Psoas muscle (tissue), 8 donors: ENCODE measurements around the gene GRID1. TPM values are rescaled to one million over a fixed set of nuclear protein-coding genes. Genes with fewer than 3 reads are reported as not detected.

ENCODE experiments used
- ATAC-seq, 4 donors: fragments of 200-7000 bp; cut with Tn5 transposase; one replicate each; pipeline ENCODE4 v1.9.1; 2020; ENCODE audit warnings: moderate library complexity in 3 of 4, mild to moderate bottlenecking in 2 of 4
- DNase-seq, 2 donors: peaks; one replicate each; pipeline ENCODE4 v3.0.0-alpha.2; 2020
- H3K27ac ChIP-seq: fragments of 200-600 bp; one replicate; pipeline ENCODE4 v1.8.0; 2022
- H3K27me3 ChIP-seq, 3 donors: fragments of 200-600 bp in 1 of 3; one replicate each; pipeline versions ENCODE4 v1.6.1 to v1.8.0; 2013 to 2022; ENCODE audit warnings: low read length in 2 of 3, mild to moderate bottlenecking in 2 of 3, moderate library complexity in 1 of 3; ENCODE audit not compliant: insufficient read depth in 3 of 3
- H3K36me3 ChIP-seq, 2 donors: fragments of 200-600 bp in 1 of 2; one replicate each; pipeline versions ENCODE4 v1.6.1 to v1.8.0; 2013 to 2022; ENCODE audit warnings: low read depth in 1 of 2, mild to moderate bottlenecking in 1 of 2, moderate library complexity in 1 of 2; ENCODE audit not compliant: insufficient read depth in 1 of 2
- H3K4me1 ChIP-seq: fragments of 200-600 bp; one replicate; pipeline ENCODE4 v1.8.0; 2022
- H3K4me3 ChIP-seq: fragments of 200-600 bp; one replicate; pipeline ENCODE4 v1.8.0; 2022; ENCODE audit warnings: mild to moderate bottlenecking
- H3K9me3 ChIP-seq: fragments of 200-600 bp; one replicate; pipeline ENCODE4 v1.8.0; 2022
- WGBS, 3 donors: extraction: QIAGEN DNeasy Blood & Tissue Kit; methylation state at CpG; one replicate each; pipeline versions ENCODE4 v1.1.6 to v1.1.7; 2013; 5-methylcytosine and 5-hydroxymethylcytosine counted together
- intact Hi-C, 2 donors: fragments of 100-400 bp; cut with DNase I; formaldehyde crosslinking; loops; one replicate each; pipeline versions ENCODE4 v1.11.0 to v1.14.2; 2022
- polyA plus RNA-seq, 3 donors: library from polyadenylated mRNA; stranded (reverse); fragments of 200-250 nt; gene quantifications; one replicate each; pipeline ENCODE4 v1.2.3, GENCODE V29; 2013
- total RNA-seq, 4 donors: library from RNA; stranded (reverse); fragmentation: NEBNext Ultra II Directional in 2 of 4; extraction: Animal tissue kit (Norgen Biotek cat#: 25700) in 2 of 4; gene quantifications; one replicate each; pipeline versions ENCODE4 v1.2.1 to v1.2.4, GENCODE V29; 2021 to 2023
- TF ChIP-seq, protein P1 (sequence below): fragments of 200-600 bp; IDR thresholded peaks from one replicate; pipeline ENCODE4 v1.8.0; 2022; ENCODE audit warnings: antibody characterized with exemption
- donor health status: healthy with polysubstance abuse.
- donor health status: DM: no; HTN: no; CAD: no; lungs with moderate emphysema.
- donor health status: Bipolar disorder and iron deficiency.
- donor health status: healthy.
- donor health status: DM: yes; HTN: yes; CAD: no.
- donor health status: DM: no; HTN: no; CAD: no.
- donor health status: DM: no; HTN: no; CAD: no.
- donor health status: DM: yes; HTN: yes; CAD: no.

The GRID1 gene
- total and polyA plus RNA-seq, 7 donors, result 0.17 to 0.56 (median 0.24) TPM

DNA sequence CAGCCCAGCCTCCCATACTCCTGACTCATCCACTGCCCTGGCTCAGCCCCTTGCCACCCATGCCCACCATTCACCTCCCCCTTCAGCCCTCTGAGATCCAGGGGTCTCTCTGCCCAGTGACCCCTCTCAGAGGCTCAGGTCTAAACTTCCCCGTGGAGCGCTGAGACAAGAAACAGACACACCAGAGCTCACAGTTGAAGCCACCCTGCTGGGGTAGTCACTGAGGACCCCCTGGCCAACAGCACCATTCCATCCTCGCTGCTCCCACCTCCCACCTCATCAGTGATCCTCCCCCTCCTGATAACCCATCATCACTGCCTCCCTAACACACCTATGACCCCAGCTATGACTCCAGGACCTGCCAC, 100.7 kb downstream of the GRID1 start:
- Histone ChIP-seq H3K4me3 (no peak overlapping the region), H3K4me1 (peaks cover 5% of the 10 kb centered on the region), H3K9me3 (no peaks in the 10 kb centered on the region), H3K27ac (no peak overlapping the region), H3K27me3 (peaks cover 0 to 29% (median 6%) of the 10 kb centered on the region in 3 donors), H3K36me3 (no peaks in the 10 kb centered on the region)
- WGBS, 3 donors, result 79 to 92% (median 83%) methylated on average over 3 of the region's 3 CpGs
- DNase-seq, result no peak
- ATAC-seq, result no peak
- intact Hi-C loops, result no loop called here
- TF ChIP-seq, protein P1, sequence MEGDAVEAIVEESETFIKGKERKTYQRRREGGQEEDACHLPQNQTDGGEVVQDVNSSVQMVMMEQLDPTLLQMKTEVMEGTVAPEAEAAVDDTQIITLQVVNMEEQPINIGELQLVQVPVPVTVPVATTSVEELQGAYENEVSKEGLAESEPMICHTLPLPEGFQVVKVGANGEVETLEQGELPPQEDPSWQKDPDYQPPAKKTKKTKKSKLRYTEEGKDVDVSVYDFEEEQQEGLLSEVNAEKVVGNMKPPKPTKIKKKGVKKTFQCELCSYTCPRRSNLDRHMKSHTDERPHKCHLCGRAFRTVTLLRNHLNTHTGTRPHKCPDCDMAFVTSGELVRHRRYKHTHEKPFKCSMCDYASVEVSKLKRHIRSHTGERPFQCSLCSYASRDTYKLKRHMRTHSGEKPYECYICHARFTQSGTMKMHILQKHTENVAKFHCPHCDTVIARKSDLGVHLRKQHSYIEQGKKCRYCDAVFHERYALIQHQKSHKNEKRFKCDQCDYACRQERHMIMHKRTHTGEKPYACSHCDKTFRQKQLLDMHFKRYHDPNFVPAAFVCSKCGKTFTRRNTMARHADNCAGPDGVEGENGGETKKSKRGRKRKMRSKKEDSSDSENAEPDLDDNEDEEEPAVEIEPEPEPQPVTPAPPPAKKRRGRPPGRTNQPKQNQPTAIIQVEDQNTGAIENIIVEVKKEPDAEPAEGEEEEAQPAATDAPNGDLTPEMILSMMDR, result no peak

DNA sequence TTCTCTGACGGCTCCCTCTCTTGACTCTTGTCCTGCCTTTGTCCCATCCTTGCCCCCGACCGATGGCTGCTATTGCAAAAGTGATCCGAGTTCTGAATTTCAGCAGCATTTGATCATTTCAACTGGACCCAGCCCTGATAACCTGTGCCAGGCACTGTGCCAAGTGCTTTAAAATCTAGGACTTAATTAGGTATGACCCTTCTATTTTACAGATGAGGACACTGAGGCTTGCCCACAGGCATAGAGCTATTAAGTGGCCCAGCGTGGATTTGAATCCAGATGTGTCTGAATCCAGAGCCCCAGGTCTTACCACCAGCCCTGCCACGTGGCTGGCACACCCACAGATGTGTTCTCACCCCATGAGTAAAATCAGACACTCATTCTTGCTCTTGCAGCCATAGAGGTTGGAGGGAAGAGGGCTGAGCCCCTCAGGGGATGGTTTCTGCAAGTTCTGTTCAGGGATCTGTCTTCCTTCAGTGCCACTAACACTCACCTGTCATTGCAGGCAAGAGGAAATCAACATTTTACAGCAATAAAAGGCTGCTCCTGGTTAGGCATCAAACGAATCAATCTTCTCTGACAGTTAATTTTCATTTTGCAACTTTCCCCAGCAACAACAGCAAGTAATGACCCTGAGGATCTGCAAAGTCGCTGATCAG, 101.2 kb downstream of the GRID1 start:
- Histone ChIP-seq H3K27me3 (peaks cover 0 to 29% (median 6%) of the 10 kb centered on the region in 3 donors), H3K4me1 (peaks cover 5% of the 10 kb centered on the region), H3K36me3 (no peaks in the 10 kb centered on the region), H3K4me3 (no peak overlapping the region), H3K27ac (no peak overlapping the region), H3K9me3 (no peaks in the 10 kb centered on the region)
- 73 to 79% (median 75%) methylated on average over 8 of the region's 8 CpGs for WGBS, 3 donors
- no peak for ATAC-seq
- intact Hi-C loops, result no loop called here
- TF ChIP-seq, protein P1, result no peak
- DNase-seq, result no peak

DNA sequence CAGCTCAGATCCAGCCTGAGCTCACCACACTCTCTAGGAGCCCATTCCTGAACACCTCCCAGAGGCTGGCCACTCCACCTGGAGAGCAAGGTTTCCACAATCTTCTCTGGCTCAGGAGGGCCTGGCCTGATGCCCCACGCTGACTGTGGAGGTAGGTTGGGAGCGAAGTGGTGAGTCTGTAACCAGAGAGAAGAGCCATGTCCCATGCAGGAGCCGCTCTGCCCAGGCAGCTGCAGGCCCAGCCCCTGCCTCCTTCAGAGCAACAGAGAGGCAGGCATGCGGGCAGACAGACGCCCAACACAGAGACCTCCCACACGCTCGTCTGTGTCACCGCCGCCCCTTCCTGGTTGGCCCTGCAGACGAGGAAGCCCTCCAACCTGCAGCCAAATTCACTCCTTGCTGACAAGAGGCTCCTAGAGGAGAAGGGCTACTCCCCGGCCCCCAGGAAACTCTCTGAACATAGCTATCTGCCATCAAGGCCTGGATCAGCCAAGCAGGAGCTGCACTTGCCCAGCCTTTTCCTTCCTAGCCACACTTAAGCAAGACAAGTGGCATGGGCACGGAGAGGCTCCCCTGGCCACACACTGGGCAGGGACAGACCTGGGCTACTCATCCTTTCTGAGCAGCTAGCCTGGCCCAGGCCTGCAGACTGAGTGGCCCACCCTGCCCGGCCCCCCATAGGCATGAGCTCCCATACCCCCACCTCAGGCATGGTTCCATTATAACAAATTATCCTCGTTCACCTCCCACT, 101.9 kb downstream of the GRID1 start:
- DNase-seq (no peak), ATAC-seq (no peak)
- TF ChIP-seq, protein P1, result no peak
- H3K4me3 ChIP-seq, result no peak overlapping the region
- peaks cover 5% of the 10 kb centered on the region for H3K4me1 ChIP-seq
- intact Hi-C loops, result no loop called here
- 61 to 66% (median 65%) methylated on average over 14 of the region's 14 CpGs for WGBS, 3 donors
- no peaks in the 10 kb centered on the region for H3K36me3 ChIP-seq
- H3K9me3 ChIP-seq, result no peaks in the 10 kb centered on the region
- H3K27ac ChIP-seq, result no peak overlapping the region
- peaks cover 0 to 29% (median 6%) of the 10 kb centered on the region in 3 donors for H3K27me3 ChIP-seq

DNA sequence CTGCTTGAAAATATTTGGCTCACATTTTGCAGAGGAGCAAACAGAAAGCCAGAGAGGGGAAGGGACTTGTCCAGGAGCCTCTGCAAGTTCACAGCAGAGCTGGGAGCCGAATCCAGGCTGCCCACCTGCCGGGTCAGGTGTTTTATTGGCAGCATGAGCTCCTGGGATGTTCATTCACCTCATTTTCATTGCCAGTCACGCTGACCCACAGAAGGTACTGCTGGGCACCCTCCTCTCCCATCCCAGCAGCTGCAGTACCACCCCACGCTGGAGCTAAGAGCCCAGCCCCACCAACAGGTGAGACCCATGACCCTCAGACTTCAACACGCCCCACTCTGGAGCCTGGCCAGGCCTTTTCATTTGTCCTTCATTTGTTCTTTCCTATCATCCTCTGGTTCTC, 102.7 kb downstream of the GRID1 start:
- TF ChIP-seq, protein P1, result no peak
- H3K27ac ChIP-seq, result no peak overlapping the region
- H3K36me3 ChIP-seq, result no peaks in the 10 kb centered on the region
- ATAC-seq (no peak), DNase-seq (no peak)
- H3K27me3 ChIP-seq, result peaks cover 0 to 29% (median 4%) of the 10 kb centered on the region in 3 donors
- 76 to 80% (median 80%) methylated on average over 5 of the region's 5 CpGs for WGBS, 3 donors
- intact Hi-C loops, result no loop called here
- peaks cover 5% of the 10 kb centered on the region for H3K4me1 ChIP-seq
- no peaks in the 10 kb centered on the region for H3K9me3 ChIP-seq
- H3K4me3 ChIP-seq, result no peak overlapping the region
